ENCODE data around the gene TMEM135.
A peak's percentile ranks its signal among the peaks of the same experiment; 100 is the strongest.

The TMEM135 gene

GRCh38 chr11:87307101-87307500 is 269.4 kb downstream of the TMEM135 start:
- DNase-seq = no peak

- DNase-seq = no peak
Measured at GRCh38 chr11:87315229-87315628, 277.5 kb downstream of the TMEM135 start.

- DNase-seq = no peak
Measured at GRCh38 chr11:87316491-87316890, 278.8 kb downstream of the TMEM135 start.

- DNase-seq = no peak
Measured at GRCh38 chr11:87317441-87317840, 279.7 kb downstream of the TMEM135 start.

GRCh38 chr11:87320123-87320522 is 282.4 kb downstream of the TMEM135 start:
- DNase-seq = no peak

- no peak for DNase-seq
Measured at GRCh38 chr11:87322568-87322967, 284.8 kb downstream of the TMEM135 start.

GRCh38 chr11:87323899-87324298 is 286.2 kb downstream of the TMEM135 start:
- no peak for DNase-seq

GRCh38 chr11:87324817-87325489 is 287.2 kb downstream of the TMEM135 start:
- DNase-seq = no peak

GRCh38 chr11:87325490-87325872 is 287.7 kb downstream of the TMEM135 start:
- no peak for DNase-seq

- DNase-seq = no peak
Measured at GRCh38 chr11:87326594-87326993, 288.9 kb downstream of the TMEM135 start.

- DNase-seq = no peak
Measured at GRCh38 chr11:87329172-87329571, 291.4 kb downstream of the TMEM135 start.

- DNase-seq = no peak
Measured at GRCh38 chr11:87330187-87330601, 292.5 kb downstream of the TMEM135 start.

GRCh38 chr11:87331273-87331672 is 293.5 kb downstream of the TMEM135 start:
- no peak for DNase-seq

GRCh38 chr11:87338046-87338639 is 300.4 kb downstream of the TMEM135 start:
- DNase-seq = no peak

- no peak for DNase-seq
Measured at GRCh38 chr11:87339416-87339815, 301.7 kb downstream of the TMEM135 start.

GRCh38 chr11:87347441-87347840 is 309.7 kb downstream of the TMEM135 start:
- DNase-seq = no peak

GRCh38 chr11:87347854-87348253 is 310.1 kb downstream of the TMEM135 start:
- no peak for DNase-seq

GRCh38 chr11:87351676-87352075 is 313.9 kb downstream of the TMEM135 start:
- peak; percentile 10 to 63 (median 22) for DNase-seq

- peak; percentile 83 to 93 (median 91) for DNase-seq
Measured at GRCh38 chr11:87352759-87353707, 315.3 kb downstream of the TMEM135 start.

- DNase-seq = no peak
Measured at GRCh38 chr11:87353771-87354345, 316.1 kb downstream of the TMEM135 start.

GRCh38 chr11:87355596-87355995 is 317.9 kb downstream of the TMEM135 start:
- DNase-seq = no peak

- no peak for DNase-seq
Measured at GRCh38 chr11:87356428-87356827, 318.7 kb downstream of the TMEM135 start.

GRCh38 chr11:87358461-87358860 is 320.7 kb downstream of the TMEM135 start:
- DNase-seq = no peak
